K562 (cell line): ENCODE data around the gene TNFSF15. TPM values are rescaled to one million over a fixed set of nuclear protein-coding genes. Genes with fewer than 3 reads are reported as not detected.

Experiments
- CHD2 ChIP-seq: IDR thresholded peaks from 2 replicates; pipeline ENCODE4 v1.6.1; 2011; ENCODE audit warnings: low read depth, low read length
- CREB3L1 ChIP-seq: fragments of 450-650 bp; IDR thresholded peaks from 2 replicates; pipeline ENCODE4 v1.6.1; 2014; ENCODE audit warnings: low read depth, mild to moderate bottlenecking, moderate library complexity, borderline replicate concordance
- ELF2 ChIP-seq: fragments of 250-450 bp; sonication (Bioruptor Pico); IDR thresholded peaks from 2 replicates; pipeline ENCODE4 v1.5.0; 2021; ENCODE audit warnings: mild to moderate bottlenecking
- GTF2A2 ChIP-seq: IDR thresholded peaks from 2 replicates; pipeline ENCODE4 v1.6.1; 2016; ENCODE audit warnings: mild to moderate bottlenecking, missing genetic modification characterization, missing compliant biosample characterization
- HNRNPL ChIP-seq: fragments of 200-400 bp; formaldehyde crosslinking; IDR thresholded peaks from 2 replicates; pipeline ENCODE4 v1.6.1; 2017; ENCODE audit warnings: low read depth, mild to moderate bottlenecking, low read length
- NFE2 ChIP-seq: IDR thresholded peaks from 2 replicates; pipeline ENCODE4 v1.6.1; 2014; ENCODE audit warnings: antibody characterized with exemption, low read depth
- NFRKB ChIP-seq: fragments of 450-650 bp; IDR thresholded peaks from 2 replicates; pipeline ENCODE4 v1.6.1; 2016; ENCODE audit warnings: low read depth
- ZBTB49 ChIP-seq: sonication (generic); formaldehyde crosslinking; IDR thresholded peaks from 2 replicates; pipeline ENCODE4 v1.8.0; 2022; ENCODE audit warnings: missing genetic modification reagents, mild to moderate bottlenecking, borderline replicate concordance
- ZNF644 ChIP-seq: fragments of 200-800 bp; sonication (Bioruptor generic); IDR thresholded peaks from 2 replicates; pipeline ENCODE4 v1.6.1; 2016; ENCODE audit warnings: low read depth, missing genetic modification characterization, missing compliant biosample characterization
- polyA plus RNA-seq, 8 experiments: library from polyadenylated mRNA; depleted of rRNA in 4 of 8; stranded (reverse) in 5 of 8; unstranded in 3 of 8; fragments of >200 nt; fragmentation: Nextera tagmentation in 2 of 8; fragmentation: Illumina TruSeq in 1 of 8; extraction: Ambion mirVana in 2 of 8; extraction: Trizol in 1 of 8; gene quantifications; 2 replicates each; pipeline versions ENCODE4 v1.2.1 to v1.2.3, GENCODE V29; 2011 to 2014; ENCODE audit warnings: inconsistent platforms in 1 of 8, missing spikeins in 1 of 8
- total RNA-seq, 7 experiments: library from RNA; depleted of rRNA in 6 of 7; stranded (reverse); fragments of >200 nt in 6 of 7; fragmentation: Illumina TruSeq in 2 of 7; extraction: Trizol in 2 of 7; gene quantifications; 2 replicates each; pipeline versions ENCODE4 v1.2.1 to v1.2.3, GENCODE V29; 2011 to 2021; ENCODE audit warnings: low replicate concordance in 1 of 7

The TNFSF15 gene
- total and polyA plus RNA-seq, 9 of the 15 experiments (the other 6 are each of a cell fraction or from before 2014, with no cell fraction given) = not detected

GRCh38 chr9:114852050-114852594, 46.3 kb upstream of the TNFSF15 start (continued):
- TF ChIP-seq HNRNPL (no peak), GTF2A2 (tag) (no peak), ZNF644 (no peak), CHD2 (no peak), ZBTB49 (CRISPR knock-in tag) (no peak), CREB3L1 (no peak), NFE2 (no peak), NFRKB (no peak), ELF2 (CRISPR knock-in tag) (no peak)
